ENCODE measurements around the gene CDS2.

Gene CDS2

GRCh38 chr20:5113615-5113986 is 13.2 kb upstream of the CDS2 start:
- H3K27me3 ChIP-seq (ENCODE audit: low read length): no peaks in the 10 kb centered on the region
- TF ChIP-seq EZH2phosphoT487 (conservative IDR thresholded peaks at IDR 0.05; ENCODE audit: low read length) (no peak), CTCF (IDR thresholded peaks at IDR 0.05; ENCODE audit: insufficient read depth, low read length, poor library complexity, severe bottlenecking) (no peak)
- H3K9ac ChIP-seq (ENCODE audit: low read length): peak overlapping the region; percentile 76
- peaks cover 45% of the 10 kb centered on the region for H3K36me3 ChIP-seq (ENCODE audit: low read length)
- peak overlapping the region; percentile 55 for H3K4me3 ChIP-seq (ENCODE audit: insufficient read depth, low read length, poor library complexity, severe bottlenecking)
- H2AFZ ChIP-seq (ENCODE audit: low read depth, low read length, severe bottlenecking): no peak overlapping the region
- H3K9me3 ChIP-seq (ENCODE audit: insufficient read depth, low read length): no peaks in the 10 kb centered on the region
- no peaks in the 10 kb centered on the region for H3K9me2 ChIP-seq (replicated peaks; ENCODE audit: insufficient read depth, low read length)
- H3K4me2 ChIP-seq (ENCODE audit: low read depth, low read length, poor library complexity, severe bottlenecking): peak overlapping the region; percentile 80
- H4K20me1 ChIP-seq (ENCODE audit: low read depth, low read length): peaks cover 19% of the 10 kb centered on the region
- peaks cover 65% of the 10 kb centered on the region for H3F3A ChIP-seq (ENCODE audit: insufficient read depth)
- H3K79me2 ChIP-seq (ENCODE audit: insufficient read depth, low read length): peaks cover 43% of the 10 kb centered on the region
- peak overlapping the region; percentile 85 for H3K27ac ChIP-seq (ENCODE audit: low read depth, low read length)

- peak overlapping the region; percentile 80 for H3K4me2 ChIP-seq (ENCODE audit: low read depth, low read length, poor library complexity, severe bottlenecking)
- H4K20me1 ChIP-seq (ENCODE audit: low read depth, low read length): peaks cover 19% of the 10 kb centered on the region
- H3K27me3 ChIP-seq (ENCODE audit: low read length): no peaks in the 10 kb centered on the region
- H3K79me2 ChIP-seq (ENCODE audit: insufficient read depth, low read length): peaks cover 49% of the 10 kb centered on the region
- H3K9ac ChIP-seq (ENCODE audit: low read length): peak overlapping the region; percentile 7; the same call in 1 of the 2 replicates
- H3K9me2 ChIP-seq (replicated peaks; ENCODE audit: insufficient read depth, low read length): no peaks in the 10 kb centered on the region
- peaks cover 50% of the 10 kb centered on the region for H3K36me3 ChIP-seq (ENCODE audit: low read length)
- H3K4me3 ChIP-seq (ENCODE audit: insufficient read depth, low read length, poor library complexity, severe bottlenecking): no peak overlapping the region
- no peaks in the 10 kb centered on the region for H3K9me3 ChIP-seq (ENCODE audit: insufficient read depth, low read length)
- TF ChIP-seq EZH2phosphoT487 (conservative IDR thresholded peaks at IDR 0.05; ENCODE audit: low read length) (no peak), CTCF (IDR thresholded peaks at IDR 0.05; ENCODE audit: insufficient read depth, low read length, poor library complexity, severe bottlenecking) (no peak)
- no peak overlapping the region; the same call in 1 of the 2 replicates for H3K27ac ChIP-seq (ENCODE audit: low read depth, low read length)
- peaks cover 70% of the 10 kb centered on the region for H3F3A ChIP-seq (ENCODE audit: insufficient read depth)
- no peak overlapping the region for H2AFZ ChIP-seq (ENCODE audit: low read depth, low read length, severe bottlenecking)
Observed at GRCh38 chr20:5114403-5114802, 12.4 kb upstream of the CDS2 start.

- peaks cover 19% of the 10 kb centered on the region for H4K20me1 ChIP-seq (ENCODE audit: low read depth, low read length)
- peak overlapping the region; percentile 80 for H3K4me2 ChIP-seq (ENCODE audit: low read depth, low read length, poor library complexity, severe bottlenecking)
- H3F3A ChIP-seq (ENCODE audit: insufficient read depth): peaks cover 84% of the 10 kb centered on the region
- peaks cover 50% of the 10 kb centered on the region for H3K36me3 ChIP-seq (ENCODE audit: low read length)
- H2AFZ ChIP-seq (ENCODE audit: low read depth, low read length, severe bottlenecking): no peak overlapping the region
- no peak for TF ChIP-seq EZH2phosphoT487 (conservative IDR thresholded peaks at IDR 0.05; ENCODE audit: low read length)
- TF ChIP-seq CTCF (IDR thresholded peaks at IDR 0.05; ENCODE audit: insufficient read depth, low read length, poor library complexity, severe bottlenecking): no peak
- H3K9me2 ChIP-seq (replicated peaks; ENCODE audit: insufficient read depth, low read length): no peaks in the 10 kb centered on the region
- H3K9ac ChIP-seq (ENCODE audit: low read length): peak overlapping the region; percentile 98
- peaks cover 44% of the 10 kb centered on the region for H3K79me2 ChIP-seq (ENCODE audit: insufficient read depth, low read length)
- no peaks in the 10 kb centered on the region for H3K9me3 ChIP-seq (ENCODE audit: insufficient read depth, low read length)
- no peak overlapping the region for H3K4me3 ChIP-seq (ENCODE audit: insufficient read depth, low read length, poor library complexity, severe bottlenecking)
- H3K27ac ChIP-seq (ENCODE audit: low read depth, low read length): peak overlapping the region; percentile 92; the same call in 1 of the 2 replicates
- H3K27me3 ChIP-seq (ENCODE audit: low read length): no peaks in the 10 kb centered on the region
Observed at GRCh38 chr20:5116875-5117274, 9.9 kb upstream of the CDS2 start.
